Measurements from ENCODE around the gene AQP2.

GRCh38 chr12:49967042-49967776 is 16.7 kb downstream of the AQP2 start:
- TF ChIP-seq CTCF (IDR thresholded peaks at IDR 0.05 in 2 of 3, conservative IDR thresholded peaks at IDR 0.05 in 1 of 3; ENCODE audit: borderline replicate concordance in 1 of 3, insufficient read depth in 1 of 3, low read depth in 2 of 3, low read length in 2 of 3), result peak; percentile 82 to 92 (median 84)
- TF ChIP-seq POLR2AphosphoS5 (IDR thresholded peaks at IDR 0.05; ENCODE audit: low read depth, low read length), result no peak
- TF ChIP-seq YY1 (IDR thresholded peaks at IDR 0.05; ENCODE audit: extremely low read depth, insufficient replicate concordance, low read depth, low read length), result no peak

Measured in HCT116 (cell line).